ENCODE results near the gene FRAS1.
"Not testable (repeated sequence)": the region's sequence is repeated elsewhere in the genome, so short reads cannot be mapped to it uniquely, and the experiment has no call there.

Gene FRAS1

DNA sequence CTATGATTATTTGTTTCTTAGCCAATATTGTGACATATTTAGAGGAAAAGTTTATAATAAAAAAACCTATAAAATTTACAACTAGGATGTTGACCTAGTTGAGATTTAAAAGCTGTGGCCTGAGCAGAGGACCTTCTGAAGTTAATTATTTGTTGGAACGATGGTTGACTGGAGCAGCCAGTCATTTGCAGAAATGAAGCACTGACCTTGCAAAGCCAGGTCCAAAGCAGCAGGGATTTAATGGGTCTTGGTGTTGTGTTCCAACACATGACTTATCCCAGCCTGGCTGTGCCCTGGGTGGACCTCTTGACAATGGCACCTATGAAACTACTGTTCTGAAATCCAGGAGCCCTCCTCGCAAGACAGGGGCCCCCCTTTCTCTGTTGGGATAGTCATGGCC is 235.2 kb downstream of the FRAS1 start:
- DNase-seq: no peak

DNA sequence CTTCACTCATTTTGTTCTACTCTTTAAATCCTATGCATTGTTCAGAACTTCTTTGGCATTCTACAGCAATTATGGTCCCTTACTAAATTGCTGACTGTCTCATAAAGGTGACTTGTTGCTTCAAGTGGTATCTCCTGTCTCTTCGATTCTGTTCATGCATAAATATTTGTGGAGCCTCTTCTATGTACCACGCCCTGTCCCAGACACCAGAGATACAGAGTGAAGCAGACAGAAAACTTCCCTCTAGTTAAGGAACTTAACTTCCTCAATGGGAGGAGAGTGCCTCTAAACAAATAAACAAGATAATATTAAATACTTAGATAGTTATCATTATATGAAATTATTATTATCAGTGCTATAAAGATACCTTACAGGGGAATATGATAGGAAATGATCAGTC is 235.7 kb downstream of the FRAS1 start:
- DNase-seq: no peak

DNA sequence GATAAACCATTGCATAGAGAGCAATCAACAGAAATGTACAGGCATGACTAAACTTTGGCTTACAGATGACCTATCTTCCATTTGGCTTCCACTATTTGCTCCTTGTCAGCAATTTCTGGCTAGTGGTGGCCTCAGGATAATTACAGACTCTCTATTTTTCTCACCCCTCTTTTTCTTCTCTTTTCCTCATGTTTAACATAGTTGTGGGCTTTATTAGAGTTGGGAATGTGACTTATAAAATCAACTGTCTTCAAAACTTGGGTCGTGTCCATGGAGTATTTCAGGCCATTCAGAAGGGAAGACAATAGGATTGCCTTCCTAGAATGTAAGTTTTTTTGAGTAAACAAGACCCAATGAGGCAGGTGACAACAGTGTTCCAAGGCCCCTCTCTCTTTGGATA is 236.2 kb downstream of the FRAS1 start:
- no peak for DNase-seq

DNA sequence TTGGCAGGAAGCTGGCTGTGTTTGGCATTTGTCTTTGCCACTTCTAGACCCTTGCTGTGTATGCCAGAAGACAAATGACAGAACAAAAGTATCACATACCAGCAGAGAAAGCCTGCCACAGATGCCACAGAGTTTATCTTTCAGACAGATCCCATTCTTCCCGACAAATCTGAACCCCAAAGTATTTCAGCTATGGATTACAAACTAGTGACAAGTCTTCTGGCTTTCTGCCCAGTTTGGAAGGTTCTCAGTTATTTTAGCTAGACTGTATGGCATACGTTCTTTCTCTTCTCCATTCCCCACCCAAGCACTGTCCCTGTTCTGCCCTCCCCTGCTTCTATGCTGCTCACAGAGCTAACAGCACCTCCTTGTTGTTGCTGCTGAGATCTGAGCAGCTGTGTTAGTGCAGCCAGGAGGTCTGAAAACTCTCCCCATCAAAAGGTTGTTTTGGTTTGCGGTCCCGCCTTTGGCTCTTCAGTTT is 236.7 kb downstream of the FRAS1 start:
- DNase-seq: no peak

DNA sequence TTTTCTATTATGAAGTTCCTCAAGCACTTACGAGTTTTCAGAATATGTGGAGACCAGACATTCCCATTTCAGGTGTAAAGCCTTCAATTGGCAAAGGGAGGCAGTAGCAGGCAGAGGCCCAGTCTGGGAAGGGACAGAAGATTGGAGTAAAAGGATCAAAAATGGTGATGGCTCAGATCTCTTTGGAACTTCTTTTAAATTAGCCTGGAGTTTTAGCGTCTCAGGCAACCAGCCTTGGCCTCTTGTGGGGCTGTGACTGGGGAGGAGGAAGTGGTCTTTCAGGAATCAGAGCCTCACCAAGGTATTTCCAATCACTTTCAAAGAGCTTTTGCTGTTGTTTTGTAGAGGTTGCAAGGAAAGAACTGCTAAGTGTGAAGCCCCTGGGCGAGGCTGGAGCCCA is 239.1 kb downstream of the FRAS1 start:
- no peak for DNase-seq

DNA sequence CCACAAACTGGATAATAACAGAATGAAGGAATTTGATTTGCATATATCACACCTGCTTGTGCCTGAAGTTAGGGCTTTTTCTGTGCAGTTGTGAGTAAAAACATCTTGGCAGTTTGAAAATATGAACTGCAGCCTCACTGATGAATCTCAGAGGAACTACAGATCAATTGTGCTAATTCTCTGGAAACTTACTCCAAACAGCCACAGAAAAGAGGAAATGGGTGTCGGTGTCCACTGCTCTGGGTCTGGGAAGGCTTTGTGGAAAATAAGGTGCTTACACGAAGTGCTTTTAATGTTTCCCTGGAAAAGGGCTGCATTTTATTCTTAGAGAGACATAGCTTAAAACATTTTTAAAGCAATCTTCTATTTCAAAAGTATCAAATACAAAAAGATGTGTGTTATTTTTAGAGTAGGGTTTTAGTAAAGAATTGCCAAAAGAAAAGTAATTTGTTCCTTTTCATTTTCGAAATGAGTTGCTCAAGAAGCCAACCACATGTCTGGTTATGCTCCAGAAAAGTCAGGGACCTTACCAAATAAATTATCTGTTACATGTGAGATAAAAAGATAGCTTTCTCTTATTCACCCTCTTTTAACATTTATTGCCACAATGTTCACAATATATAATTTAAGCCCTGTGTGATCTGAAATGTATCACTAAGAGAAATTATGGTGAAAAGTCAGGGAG is 240.1 kb downstream of the FRAS1 start:
- DNase-seq: no peak

DNA sequence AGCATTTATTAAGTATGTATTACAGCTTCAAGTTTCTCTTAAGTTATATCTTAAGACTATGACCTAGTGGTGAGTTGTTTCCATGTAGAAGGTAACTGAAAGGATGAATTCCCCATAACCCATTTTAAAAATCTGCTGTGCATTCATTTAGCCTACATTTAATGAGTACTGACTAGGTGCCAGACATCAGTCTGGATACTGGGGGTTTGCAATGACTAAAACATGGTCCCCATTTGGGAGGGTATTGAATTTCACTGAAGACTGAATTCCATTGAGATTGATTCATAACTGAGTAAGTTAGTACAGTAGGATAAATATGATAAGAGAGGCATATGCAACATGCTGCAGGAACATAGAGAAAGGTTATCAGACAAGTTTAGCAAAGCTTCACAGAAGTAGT is 241.5 kb downstream of the FRAS1 start:
- no peak for DNase-seq

DNA sequence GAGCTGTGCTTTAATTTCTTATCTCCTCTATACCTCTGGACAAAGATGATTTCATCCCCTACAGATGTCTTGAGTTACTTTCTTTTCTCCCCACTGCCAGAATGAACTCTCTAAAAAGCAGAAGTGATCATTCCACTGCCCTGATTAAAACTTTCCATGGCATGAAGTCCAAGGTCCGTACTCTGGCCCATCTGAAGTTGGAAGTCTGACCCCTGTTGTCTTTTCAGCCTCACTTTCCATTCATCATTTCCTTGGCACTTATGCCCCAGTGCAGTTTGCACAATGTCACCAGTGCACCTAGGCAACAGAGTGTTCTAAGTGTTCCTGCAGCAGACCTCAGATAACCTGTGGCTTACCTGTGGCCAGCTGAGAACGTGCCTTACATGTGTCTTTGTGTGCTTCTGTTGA is 242.4 kb downstream of the FRAS1 start:
- DNase-seq: no peak

DNA sequence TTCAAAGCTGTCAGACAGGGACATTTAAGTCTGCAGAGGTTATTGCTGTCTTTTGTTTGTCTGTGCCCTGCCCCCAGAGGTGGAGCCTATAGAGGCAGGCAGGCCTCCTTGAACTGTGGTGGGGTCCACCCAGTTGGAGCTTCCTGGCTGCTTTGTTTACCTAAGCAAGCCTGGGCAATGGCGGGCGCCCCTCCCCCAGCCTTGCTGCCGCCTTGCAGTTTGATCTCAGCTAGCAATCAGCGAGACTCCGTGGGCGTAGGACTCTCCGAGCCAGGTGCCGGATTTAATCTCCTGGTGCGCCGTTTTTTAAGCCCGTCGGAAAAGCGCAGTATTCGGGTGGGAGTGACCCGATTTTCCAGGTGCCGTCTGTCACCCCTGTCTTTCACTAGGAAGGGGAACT is 250.1 kb downstream of the FRAS1 start:
- DNase-seq: not testable (repeated sequence)

DNA sequence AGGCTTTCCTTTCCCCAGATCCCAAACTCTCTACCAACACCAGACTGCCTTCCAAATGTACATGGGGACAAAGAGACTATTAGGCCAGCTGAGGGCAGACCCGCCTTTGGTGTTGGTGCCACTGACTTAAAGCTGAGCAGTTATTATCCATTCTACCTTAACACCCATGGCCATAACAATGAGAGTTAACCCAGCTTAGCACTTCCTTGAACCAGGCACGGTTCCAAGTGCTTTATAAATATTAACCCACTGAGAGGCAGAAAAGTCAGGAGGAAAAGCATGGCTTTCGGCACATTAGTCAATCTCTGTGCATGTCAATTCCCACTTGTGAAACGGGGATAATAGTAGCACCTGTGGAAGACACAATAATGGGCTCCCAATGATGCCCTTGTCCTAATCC is 251.4 kb downstream of the FRAS1 start:
- DNase-seq: no peak

DNA sequence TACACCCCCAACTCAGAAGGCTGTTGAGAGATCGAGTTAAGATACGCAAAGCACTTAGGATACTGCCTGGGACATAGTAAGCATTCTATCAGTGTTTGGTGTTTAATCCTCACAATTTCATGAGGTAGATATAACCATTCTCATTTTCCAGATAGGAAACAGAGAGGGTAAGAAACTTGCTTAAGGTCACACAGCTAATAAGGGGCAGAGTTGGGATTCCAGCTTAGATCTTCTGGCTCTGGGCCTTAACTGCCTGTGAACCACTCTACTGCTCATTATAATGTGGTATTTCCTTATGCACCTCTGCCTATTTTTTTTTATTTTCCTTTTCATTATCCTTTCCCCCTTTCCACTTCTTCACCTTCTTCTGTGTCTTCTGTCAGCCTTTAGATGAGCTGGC is 252.2 kb downstream of the FRAS1 start:
- DNase-seq: no peak

DNA sequence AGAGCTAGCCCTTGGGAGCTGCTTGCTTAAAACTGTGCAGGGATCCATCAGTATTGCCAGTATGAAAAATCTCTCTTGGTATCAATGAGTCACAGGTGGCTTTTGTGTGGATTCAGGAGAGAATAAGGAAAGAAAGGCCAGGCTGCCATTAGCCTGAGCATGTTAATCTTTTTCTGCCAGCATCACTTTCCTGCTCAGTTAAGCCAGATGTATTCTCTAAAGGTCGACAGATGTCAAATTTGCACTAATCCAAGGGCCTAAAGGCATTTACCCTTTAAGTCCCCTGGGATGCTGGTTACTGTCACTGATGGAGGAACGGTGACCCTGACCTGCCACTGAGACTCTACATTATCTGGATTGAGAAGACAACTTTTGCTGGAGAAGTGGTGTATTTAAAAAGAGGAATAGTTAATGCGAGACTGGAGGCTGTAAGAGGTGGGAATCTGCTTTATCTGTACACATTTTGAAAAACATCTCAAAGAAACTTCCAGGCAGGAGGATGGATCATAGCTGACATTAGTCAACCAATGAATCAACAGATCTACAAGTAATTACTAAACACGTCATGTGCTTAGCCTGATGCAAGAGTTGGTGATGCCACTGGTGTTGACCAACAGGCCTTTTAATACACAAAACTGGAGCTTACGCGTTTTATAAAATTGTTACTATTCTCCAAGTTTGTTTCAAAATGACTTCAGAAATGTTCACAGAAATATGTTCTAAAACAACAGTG is 253.1 kb downstream of the FRAS1 start:
- no peak for DNase-seq

DNA sequence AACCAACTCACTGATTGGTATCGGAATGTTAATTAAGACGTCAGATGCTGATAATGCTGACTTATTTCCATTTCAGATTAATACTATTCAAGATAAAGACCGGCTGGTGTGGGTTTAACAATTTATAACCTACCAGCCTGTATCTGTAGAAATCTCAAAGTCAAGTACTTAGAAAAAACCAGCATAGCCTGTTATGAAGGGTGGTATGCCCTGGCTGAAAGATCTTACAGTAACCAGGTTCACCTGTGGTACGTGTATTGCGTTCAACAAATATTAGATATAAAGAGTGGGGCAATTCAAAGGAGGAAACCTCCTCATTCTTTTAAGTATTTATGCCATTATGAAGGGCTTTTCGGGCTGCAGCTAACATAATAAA is 253.6 kb downstream of the FRAS1 start:
- DNase-seq: no peak

DNA sequence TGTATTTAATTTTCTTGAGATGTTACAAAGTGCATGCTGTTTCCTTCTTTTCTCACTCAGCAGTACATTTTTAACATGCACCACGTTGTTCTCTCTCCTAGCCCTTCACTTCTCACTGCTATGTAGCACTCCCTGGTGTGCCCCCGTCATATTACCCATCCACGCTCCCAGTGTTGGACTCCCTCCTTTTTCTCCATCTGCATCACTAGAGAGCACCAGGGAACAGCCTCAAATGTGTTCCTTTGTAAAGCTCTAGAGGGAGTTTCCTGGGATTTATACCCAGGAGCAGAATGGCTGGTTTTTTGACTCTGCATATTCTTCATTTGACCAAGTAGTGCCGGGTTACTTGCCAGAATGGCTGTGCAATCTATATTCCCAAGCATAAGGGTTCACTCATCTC is 254.2 kb downstream of the FRAS1 start:
- no peak for DNase-seq

DNA sequence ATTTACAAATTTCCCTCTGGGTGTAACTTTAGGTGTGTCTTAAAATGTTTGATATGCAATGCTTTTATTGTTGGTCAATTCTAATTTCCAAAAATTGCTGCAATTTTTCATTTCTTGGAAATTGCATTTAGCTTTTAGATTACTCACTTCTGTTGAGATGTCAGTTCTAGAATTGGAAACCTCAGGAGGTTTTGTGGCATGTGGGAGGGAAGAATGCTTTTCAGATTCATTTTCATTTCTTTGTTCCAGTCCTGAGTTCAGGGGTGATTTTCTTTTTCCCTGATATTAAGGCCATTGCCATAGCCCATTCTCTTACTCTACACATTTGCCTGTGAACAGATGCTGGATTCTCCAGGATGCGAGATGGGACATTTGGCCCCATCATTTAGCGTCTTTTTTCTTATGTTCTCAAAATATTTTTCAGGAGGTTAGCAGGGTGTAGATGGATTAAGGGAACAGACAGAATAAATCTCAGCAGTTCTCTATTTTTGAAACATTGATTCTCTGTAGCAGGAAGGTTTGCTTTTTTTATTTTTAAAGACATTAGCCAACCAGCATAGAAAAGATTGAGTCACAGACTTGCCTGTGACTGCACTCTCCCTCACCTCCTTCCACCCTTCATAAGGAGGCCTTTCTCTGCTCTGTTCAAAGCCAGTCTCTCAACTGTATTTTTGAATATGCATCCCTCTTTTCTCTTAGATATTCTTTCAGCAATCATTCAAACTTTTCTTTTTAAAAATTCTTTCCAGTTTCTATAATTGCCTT is 256.0 kb downstream of the FRAS1 start:
- no peak for DNase-seq

DNA sequence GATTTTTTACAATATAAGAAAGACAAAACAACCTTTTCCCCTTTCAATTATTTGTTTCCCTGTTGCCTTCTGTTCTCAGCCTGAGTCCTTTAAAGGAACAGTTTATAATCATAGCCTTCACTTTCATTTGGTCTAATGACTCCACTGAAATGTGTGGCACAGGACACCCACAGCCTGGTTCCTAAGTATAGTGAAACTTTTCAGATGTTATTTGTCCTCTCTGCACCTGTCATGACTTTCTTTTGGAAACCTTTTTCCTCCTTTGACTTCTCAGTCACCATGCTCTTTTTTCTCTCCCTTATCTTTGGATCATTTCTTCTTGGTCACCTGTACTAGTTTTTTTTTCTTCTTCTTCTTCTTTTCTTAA is 256.6 kb downstream of the FRAS1 start:
- DNase-seq: no peak

DNA sequence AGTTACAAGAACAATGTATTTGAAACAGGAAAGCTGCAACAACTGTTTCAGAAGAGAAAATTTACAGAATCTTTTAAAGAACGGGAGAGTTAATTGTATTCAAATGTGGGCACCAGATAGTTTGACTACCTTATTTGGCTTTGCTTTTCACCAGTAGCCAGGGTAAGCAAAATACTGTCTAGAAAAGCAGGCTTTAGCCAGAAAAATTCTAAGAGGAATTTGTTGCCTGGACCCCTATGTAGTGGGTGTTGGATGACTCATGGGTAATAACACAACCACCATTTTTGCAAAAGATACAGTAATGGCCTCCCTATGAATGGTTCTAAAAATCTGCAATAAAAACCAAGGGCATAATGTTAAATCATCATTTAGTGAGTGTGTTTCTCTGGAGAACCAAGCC is 261.0 kb downstream of the FRAS1 start:
- DNase-seq: no peak

DNA sequence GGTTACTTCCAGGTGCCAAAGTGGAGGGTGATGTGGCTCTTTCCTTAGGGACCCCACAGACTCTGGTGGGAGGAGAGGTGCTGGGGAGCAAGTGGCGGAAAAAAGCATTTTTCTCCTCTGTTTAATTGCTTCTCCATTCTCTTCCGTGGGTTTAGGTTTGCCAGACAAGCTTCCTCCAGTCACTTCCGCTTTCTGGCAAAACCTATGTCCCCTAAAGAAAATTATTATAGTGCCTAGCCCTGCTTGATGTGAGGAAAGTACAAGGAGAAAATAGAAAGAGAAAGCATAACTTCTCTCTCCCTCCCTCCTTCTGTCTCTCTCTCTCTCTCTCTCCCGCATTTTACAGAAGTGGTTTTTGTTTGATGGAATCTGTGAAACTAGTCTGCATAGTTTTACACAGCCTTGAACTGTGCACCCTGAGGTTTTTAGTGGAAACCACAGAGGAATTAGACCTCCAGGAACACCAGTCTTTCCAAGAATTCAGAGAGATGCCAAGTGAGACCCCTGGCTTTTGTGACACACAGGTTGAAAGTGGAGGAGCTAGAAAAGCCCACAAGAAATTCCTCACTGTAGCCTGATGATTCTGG is 263.3 kb downstream of the FRAS1 start:
- DNase-seq: no peak

DNA sequence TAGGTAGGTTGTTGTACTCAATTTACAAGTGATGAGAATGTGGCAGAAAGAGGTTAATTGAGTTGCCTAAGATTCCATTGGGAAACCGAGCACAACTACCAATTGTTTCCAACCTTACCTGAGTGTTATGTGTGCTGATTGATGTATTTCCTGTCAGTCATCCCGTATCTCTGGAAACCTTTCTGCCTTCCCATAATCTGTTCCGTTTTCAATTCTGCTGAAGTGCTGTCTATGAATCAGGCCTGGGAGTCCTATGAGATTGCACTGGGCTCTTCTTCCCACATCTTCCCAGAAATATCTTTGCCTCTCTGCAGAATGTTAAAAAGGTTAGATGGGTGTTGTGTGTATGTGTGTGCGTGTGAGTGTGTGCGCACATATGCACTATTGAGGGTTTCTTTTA is 264.9 kb downstream of the FRAS1 start:
- no peak for DNase-seq

DNA sequence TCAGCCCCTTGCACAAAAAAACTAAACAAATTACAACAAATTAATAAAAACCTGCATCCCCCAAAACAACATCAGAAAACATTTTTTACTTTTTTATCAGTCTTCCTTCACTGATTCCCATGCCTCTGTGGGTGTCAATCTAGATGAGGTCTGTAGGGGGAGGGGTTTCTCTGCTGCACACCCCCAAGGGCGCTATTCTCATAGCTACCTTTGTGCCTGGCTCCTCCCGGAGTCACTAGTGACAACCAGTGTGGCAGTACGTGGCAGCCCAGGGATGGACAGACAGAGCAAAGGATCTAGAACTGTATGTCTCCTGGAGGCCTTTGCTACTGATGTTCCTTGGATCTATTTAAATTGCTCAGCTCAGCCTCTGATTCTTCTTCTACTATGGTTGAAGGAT is 266.3 kb downstream of the FRAS1 start:
- no peak for DNase-seq

DNA sequence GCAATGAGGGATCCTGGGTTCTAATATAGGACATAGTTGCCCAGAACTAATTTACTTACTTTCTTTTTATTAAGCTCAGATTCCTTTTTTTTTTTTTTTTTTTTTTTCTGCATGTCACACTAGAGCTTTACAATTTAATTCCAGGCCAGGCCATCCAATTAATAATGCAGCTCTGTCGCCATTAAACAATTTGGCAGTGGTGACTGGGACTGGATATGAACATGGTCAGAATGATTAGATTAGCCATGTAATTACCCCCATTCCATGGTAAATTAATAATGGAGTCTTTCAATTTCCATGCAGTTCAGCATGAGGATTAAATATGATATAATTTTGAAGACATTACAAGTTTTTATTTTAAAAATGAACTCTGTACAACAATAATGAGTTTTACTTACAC is 267.5 kb downstream of the FRAS1 start:
- DNase-seq: no peak

DNA sequence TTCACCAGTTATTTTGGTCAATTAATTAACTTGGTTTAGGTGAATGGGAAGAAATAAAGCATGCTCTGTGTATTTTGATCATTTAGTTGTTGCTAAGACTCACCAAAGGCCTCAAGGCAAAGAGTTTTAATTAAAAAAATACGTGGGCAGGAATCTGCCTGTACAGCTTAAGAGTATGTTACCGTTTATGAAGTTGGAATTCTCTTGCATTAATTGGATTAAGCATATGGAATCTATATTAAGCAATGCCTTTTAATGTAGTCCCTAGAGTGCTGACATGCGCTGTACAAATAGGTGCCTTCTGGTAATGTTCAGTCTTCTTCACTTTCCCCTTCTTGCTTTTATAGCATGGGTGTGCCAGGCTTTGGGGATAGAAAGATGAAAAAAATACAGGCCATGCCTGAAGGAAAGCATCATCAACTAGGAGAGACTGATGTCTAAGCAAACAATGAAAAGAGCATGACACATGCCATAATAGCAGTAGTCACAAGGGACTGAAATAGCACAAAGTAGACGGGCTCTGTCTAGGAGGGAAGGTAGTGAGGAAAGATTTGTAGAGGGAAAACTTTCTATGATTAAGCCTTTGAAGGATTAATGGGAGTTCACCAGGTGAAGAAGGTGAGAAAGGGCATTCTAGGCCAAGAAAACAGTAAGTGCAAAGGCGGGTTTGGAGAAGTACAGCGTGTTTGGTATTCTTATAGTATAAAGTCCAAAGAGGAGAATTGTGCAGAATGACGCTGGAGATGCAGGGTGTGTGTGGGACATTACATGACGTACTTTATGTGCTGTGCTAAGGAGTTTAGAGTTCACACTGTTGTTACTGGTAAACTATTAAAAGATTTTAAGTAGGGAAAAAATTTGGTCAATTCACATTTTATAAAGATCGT is 268.4 kb downstream of the FRAS1 start:
- no peak for DNase-seq
